ENCODE data around the gene GPR37L1.

Gene GPR37L1

DNA sequence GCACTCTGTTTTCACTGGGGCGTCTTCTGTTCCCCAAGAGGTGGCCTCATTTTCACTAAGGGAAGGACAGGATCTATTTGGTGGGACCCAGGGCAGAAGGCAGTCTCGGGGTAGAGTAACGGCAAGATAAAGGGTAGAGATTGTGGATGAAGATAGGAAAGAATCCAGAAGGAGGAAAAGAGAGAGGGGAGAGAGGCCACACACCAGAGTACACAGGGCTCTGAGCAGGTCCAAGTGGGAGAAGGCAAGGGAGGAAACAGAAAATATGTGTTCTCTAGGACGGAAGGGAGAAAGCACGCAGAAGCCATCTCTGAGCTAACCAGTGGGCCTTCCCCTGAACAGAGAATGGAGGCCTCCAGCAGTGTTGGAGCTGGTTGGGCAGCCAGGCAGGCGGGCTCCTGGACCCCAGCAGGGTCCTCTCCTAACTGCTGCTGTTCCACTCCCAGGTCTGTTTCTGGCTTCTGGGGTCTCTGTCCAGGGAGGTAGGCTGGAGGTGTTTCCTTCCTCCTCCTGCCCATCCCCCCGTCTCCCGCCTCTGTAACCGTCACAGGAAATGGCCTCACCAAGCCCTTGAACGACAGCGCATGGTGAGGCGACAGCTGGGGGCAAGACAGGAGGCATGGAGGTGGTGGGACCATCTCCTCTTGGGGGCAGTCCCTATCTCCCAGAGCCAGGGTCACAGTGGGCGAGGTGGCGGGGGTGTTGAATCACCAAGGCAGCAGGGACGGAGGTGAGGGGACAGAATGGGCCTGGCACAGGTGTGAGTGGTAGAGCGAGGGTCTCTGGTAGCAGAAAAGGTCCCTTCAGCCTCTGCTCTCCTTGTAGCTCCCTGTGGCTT, 37.0 kb downstream of the GPR37L1 start:
- H3K4me3 ChIP-seq, result no peak overlapping the region

DNA sequence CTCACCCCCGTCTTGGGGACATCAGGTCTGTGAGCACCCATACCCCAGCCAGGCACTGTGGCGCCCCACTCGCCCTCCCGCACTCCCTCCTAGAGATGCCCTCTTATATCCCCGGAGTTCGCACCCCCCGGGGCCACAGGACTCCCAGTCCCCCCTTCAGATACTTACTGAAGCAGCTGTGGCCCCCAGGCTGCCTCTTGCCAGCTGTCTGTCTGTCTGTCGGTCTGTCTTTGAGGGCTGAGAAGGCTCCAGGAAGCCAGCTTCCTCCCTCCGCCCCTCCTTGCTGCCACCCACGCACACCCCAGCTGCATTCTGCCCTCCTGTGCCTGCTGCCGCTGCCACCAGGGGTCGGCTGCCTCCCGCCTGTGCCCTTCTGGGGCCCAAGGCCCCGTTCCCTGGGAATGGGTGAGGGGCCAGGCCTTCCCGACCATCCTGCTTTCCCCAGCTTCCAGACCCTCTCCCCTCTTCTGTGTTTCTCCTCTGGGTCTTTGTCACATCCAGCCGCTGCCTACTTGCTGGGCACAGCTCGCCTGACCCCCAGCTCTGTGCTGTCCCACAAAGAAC, 37.7 kb downstream of the GPR37L1 start, which contains the start of gene PTPN7:
PTPN7 (minus strand) TSS at position 226 of the 564 bp plus-strand sequence. CDS start 1,200 bp downstream, outside the sequence.
- Histone ChIP-seq H3K27ac (no peak within 1 kb of the TSS), H3K4me3 (no peak within 1 kb of the TSS), H3K9me3 (ENCODE audit: low read depth, low read length) (no peaks in the 10 kb centered on the region), H3K36me3 (ENCODE audit: insufficient read depth, low read length) (no peaks in the 10 kb centered on the region), H3K9ac (ENCODE audit: insufficient read length) (no peak within 1 kb of the TSS)
- DNase-seq (ENCODE audit: low read depth, low spot score), result no peak
- no peak for TF ChIP-seq POLR2AphosphoS5 (IDR thresholded peaks at IDR 0.05; ENCODE audit: borderline replicate concordance, low read depth, low read length)
- no peak for TF ChIP-seq EZH2 (IDR thresholded peaks at IDR 0.05)
- no peak for TF ChIP-seq FOXP2 (optimal IDR thresholded peaks at IDR 0.05; ENCODE audit: control extremely low read depth, extremely low read length, insufficient read depth)

More for the DNA sequence above, 37.0 kb downstream of the GPR37L1 start:
- no peak for DNase-seq (ENCODE audit: low read depth, low spot score)
- Histone ChIP-seq H3K9me3 (ENCODE audit: low read depth, low read length) (no peaks in the 10 kb centered on the region), H3K9ac (ENCODE audit: insufficient read length) (no peak overlapping the region), H3K27ac (no peak overlapping the region), H3K36me3 (ENCODE audit: insufficient read depth, low read length) (no peaks in the 10 kb centered on the region)
- TF ChIP-seq FOXP2 (optimal IDR thresholded peaks at IDR 0.05; ENCODE audit: control extremely low read depth, extremely low read length, insufficient read depth) (no peak), POLR2AphosphoS5 (IDR thresholded peaks at IDR 0.05; ENCODE audit: borderline replicate concordance, low read depth, low read length) (no peak), EZH2 (IDR thresholded peaks at IDR 0.05) (no peak)

DNA sequence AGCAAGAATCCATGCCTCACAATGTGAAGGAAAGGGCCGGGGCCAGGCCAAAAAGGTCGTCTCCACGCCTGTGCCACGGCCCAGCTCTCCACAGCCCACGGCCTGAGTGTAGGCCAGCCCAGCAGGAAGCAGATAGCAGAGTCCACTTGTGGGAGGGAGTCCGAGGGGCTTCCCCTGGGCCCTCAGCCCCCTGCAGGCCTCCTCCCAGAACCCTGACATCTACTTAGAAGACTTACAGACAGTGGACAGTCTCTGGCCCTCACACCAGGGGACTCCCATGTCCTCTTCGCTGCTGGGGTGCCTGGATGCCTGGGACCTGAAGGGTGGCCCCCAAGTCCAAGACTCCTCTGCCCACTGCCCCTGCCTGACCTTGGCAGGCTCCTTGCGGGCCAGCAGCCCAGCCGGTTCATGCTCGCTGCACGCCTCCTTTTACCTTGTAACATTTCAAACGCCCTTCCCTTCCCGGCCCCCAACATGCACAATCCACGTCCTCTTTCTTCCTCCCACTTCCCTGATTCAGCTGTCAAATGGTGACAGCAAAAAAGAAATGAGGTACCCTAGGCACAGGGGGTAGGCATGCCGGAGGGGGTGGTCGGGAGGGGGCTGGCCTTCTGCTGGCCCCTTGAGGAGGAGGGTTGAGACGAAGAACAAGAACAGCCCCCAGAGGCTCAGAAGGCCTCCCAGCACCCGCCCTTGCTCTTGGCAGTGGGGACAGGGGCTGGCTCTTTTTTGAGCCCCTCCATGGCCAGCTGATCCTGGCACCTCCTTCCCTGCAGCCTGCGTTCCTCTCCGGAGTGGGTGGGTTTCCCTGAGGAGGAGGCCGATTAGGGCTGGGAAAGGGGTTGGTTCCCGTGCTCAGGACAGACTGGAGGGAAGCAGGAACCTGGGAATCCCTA, 38.7 kb downstream of the GPR37L1 start:
- Histone ChIP-seq H3K27ac (no peak overlapping the region), H3K9ac (ENCODE audit: insufficient read length) (no peak overlapping the region), H3K36me3 (ENCODE audit: insufficient read depth, low read length) (no peaks in the 10 kb centered on the region), H3K9me3 (ENCODE audit: low read depth, low read length) (no peaks in the 10 kb centered on the region), H3K4me3 (no peak overlapping the region)
- no peak for DNase-seq (ENCODE audit: low read depth, low spot score)
- TF ChIP-seq POLR2AphosphoS5 (IDR thresholded peaks at IDR 0.05; ENCODE audit: borderline replicate concordance, low read depth, low read length) (no peak), FOXP2 (optimal IDR thresholded peaks at IDR 0.05; ENCODE audit: control extremely low read depth, extremely low read length, insufficient read depth) (no peak), EZH2 (IDR thresholded peaks at IDR 0.05) (no peak)

DNA sequence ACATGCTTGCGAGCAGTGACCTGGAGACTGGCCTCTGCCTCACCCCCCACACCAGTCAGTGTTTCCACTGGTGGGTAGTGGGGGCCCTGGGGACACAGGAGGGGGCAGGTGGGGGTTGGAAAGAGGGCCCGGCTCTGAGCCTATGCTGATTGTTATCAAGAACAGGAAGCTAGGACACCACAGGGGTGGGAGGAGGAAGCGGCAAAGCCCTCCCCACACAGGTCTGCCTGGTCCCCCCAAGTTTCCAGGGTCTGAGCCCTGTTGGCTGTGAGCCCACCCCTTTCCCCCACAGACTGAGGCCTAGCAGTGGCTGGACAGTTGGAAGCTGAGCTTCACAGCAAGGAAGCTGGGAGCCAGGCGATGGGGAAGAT, 39.3 kb downstream of the GPR37L1 start:
- no peak for DNase-seq (ENCODE audit: low read depth, low spot score)
- no peak overlapping the region for H3K9ac ChIP-seq (ENCODE audit: insufficient read length)
- H3K36me3 ChIP-seq (ENCODE audit: insufficient read depth, low read length), result no peaks in the 10 kb centered on the region
- TF ChIP-seq EZH2 (IDR thresholded peaks at IDR 0.05) (no peak), FOXP2 (optimal IDR thresholded peaks at IDR 0.05; ENCODE audit: control extremely low read depth, extremely low read length, insufficient read depth) (no peak), POLR2AphosphoS5 (IDR thresholded peaks at IDR 0.05; ENCODE audit: borderline replicate concordance, low read depth, low read length) (no peak)
- no peaks in the 10 kb centered on the region for H3K9me3 ChIP-seq (ENCODE audit: low read depth, low read length)
- no peak overlapping the region for H3K4me3 ChIP-seq
- no peak overlapping the region for H3K27ac ChIP-seq

DNA sequence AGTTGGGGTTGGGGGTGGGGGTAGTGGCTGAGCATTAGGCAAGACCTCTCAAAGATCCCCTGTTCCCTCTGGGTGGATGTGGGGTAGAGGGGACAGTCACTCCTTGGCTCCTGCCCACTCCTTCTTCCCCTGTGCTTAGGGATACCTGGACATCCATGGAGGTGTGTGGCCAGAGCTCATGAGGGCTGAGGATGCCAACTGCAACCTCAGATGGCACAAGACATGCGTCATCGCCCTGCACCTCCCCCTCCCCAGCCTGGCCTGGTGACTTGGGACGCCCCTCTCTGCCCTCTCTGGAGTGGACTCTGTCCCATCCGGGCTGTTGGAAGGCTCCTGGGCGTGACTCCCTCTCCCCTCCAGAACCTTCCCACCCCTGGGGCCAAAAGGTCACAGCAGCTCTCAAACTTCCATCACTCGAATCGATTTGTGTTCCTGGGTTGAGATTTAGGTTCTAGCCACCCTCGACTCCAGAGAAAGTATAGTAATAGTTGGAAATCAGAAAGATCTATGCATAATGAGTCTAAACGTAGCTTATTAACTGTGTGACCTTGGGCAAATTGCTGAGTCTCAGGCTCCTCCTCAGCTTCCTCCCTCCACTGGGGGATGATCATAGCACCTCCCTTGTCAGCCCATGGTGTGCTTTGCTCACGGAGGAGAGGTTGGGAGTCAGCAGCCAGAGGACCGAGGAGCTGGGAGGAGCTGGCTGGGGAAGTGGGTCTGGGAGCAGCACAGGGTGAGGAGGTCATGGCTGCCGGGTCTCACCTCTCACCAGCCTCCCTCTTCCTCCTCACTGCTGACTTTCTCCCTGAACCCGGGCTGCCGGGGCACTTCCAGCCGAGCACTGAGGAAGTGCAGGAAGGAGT, 39.9 kb downstream of the GPR37L1 start:
- H3K27ac ChIP-seq, result no peak overlapping the region
- TF ChIP-seq FOXP2 (optimal IDR thresholded peaks at IDR 0.05; ENCODE audit: control extremely low read depth, extremely low read length, insufficient read depth) (no peak), POLR2AphosphoS5 (IDR thresholded peaks at IDR 0.05; ENCODE audit: borderline replicate concordance, low read depth, low read length) (peak; percentile 51; the same call in 1 of the 2 replicates)
- no peaks in the 10 kb centered on the region for H3K9me3 ChIP-seq (ENCODE audit: low read depth, low read length)
- DNase-seq (ENCODE audit: low read depth, low spot score), result no peak
- H3K9ac ChIP-seq (ENCODE audit: insufficient read length), result no peak overlapping the region
- no peak overlapping the region for H3K4me3 ChIP-seq
- H3K36me3 ChIP-seq (ENCODE audit: insufficient read depth, low read length), result no peaks in the 10 kb centered on the region

DNA sequence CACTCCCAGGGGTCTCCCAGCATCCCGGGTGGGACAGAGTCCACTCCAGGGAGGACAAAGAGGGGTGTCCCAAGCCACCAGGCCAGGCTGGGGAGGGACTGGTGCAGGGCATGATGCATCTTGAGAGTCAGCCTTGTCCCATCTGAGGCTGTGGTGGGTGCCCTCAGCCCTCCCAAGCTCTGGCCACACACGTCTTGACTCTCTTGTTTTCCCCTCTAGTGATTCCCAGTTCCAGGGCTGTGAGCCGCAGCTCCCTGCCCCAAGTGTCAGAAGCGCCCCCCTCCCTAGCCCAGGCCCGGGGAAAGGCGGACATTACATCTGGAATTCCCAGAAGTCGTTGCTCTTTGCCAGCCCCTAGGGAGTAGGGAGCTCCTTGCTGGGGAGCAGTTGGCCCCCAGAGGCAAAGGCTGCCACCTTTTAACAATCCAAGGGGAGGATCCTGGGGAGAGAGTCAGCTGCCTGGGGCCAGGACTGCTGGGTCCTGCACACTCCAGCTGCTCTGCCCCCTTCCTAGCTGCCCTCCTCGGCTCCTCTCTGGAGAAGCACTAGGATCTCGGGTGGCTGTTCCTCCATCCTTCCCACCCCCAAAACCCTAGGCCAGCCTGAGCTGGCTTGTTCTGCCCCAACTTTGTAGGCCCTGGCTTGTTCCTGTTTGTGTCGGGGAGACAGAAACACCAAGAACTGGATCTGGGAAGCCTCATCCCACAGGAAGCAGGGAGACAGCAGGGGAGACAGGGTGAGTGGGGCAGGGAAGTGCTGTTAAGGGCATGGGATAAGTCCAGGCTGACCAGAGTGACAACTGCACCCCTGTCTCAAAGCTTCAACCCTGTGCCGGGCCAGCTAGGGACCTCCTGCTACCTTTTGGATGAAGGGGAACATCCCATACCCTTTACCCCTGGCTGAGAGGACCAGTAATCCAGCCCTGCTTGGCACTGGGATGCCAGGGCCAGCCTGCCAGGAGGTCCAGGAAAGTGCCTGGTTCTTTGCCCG, 40.9 kb downstream of the GPR37L1 start:
- Histone ChIP-seq H3K4me3 (no peak overlapping the region), H3K9me3 (ENCODE audit: low read depth, low read length) (no peaks in the 10 kb centered on the region), H3K27ac (no peak overlapping the region), H3K9ac (ENCODE audit: insufficient read length) (no peak overlapping the region), H3K36me3 (ENCODE audit: insufficient read depth, low read length) (no peaks in the 10 kb centered on the region)
- no peak for DNase-seq (ENCODE audit: low read depth, low spot score)
- TF ChIP-seq POLR2AphosphoS5 (IDR thresholded peaks at IDR 0.05; ENCODE audit: borderline replicate concordance, low read depth, low read length), result no peak
- TF ChIP-seq EZH2 (IDR thresholded peaks at IDR 0.05), result no peak
- TF ChIP-seq FOXP2 (optimal IDR thresholded peaks at IDR 0.05; ENCODE audit: control extremely low read depth, extremely low read length, insufficient read depth), result no peak

Measured in SK-N-MC (cell line).